GM12878 (cell line): ENCODE data around the gene VSIG8. TPM values are rescaled to one million over a fixed set of nuclear protein-coding genes. Genes with fewer than 3 reads are reported as not detected.
A peak's percentile ranks its signal among the peaks of the same experiment; 100 is the strongest.

Experiments used
- ATAC-seq: fragments of 200-7000 bp; cut with Tn5 transposase; 3 replicates; pipeline ENCODE4 v1.9.1; 2020; ENCODE audit warnings: mild to moderate bottlenecking, moderate library complexity
- BruUV-seq: library from RNA; stranded (reverse); fragments of 400-500 nt; replicated peaks from 2 replicates; lab custom pipeline; 2021; lab: Mats Ljungman, UMichigan
- CTCF ChIA-PET: fragments of 300-600 bp; sonication (Branson Sonifier 250); formaldehyde crosslinking; extraction: SDS; loops from one replicate; lab custom pipeline; 2021; ENCODE audit warnings: inconsistent platforms; lab: Yijun Ruan, JAX
- POLR2A ChIA-PET: fragments of 350-600 bp; formaldehyde crosslinking; extraction: SDS; loops from one replicate; lab custom pipeline; 2021; ENCODE audit warnings: inconsistent platforms; lab: Charles Lee
- RAD21 ChIA-PET: fragments of 300-600 bp; sonication (Branson Sonifier 250); formaldehyde crosslinking; loops from one replicate; lab custom pipeline; 2023; ENCODE audit warnings: antibody characterized with exemption; ENCODE audit not compliant: unreplicated experiment; lab: Charles Lee
- SMC1A ChIA-PET: fragments of 300-600 bp; sonication (Branson Sonifier 250); formaldehyde crosslinking; loops from one replicate; lab custom pipeline; 2023; ENCODE audit not compliant: unreplicated experiment, uncharacterized antibody; lab: Charles Lee
- DNase-seq: peaks from one replicate; pipeline ENCODE4 v3.0.0-alpha.2; 2011; ENCODE audit warnings: low read depth, low spot score
- FAIRE-seq: peaks from 3 replicates; lab custom pipeline; 2011; peaks lifted over from hg19 to GRCh38; lab: Jason Lieb, UNC
- H2AFZ ChIP-seq: 2 replicates; pipeline ENCODE4 v1.6.0; 2011; ENCODE audit warnings: low read depth, low read length, control low read depth; ENCODE audit not compliant: control insufficient read depth
- H3K27ac ChIP-seq: 2 replicates; pipeline ENCODE4 v1.5.1; 2011; ENCODE audit warnings: control low read depth; ENCODE audit not compliant: control insufficient read depth, insufficient read depth
- H3K27me3 ChIP-seq, 2 experiments: replicated peaks in 1 of 2; 2 replicates each; pipeline versions ENCODE4 v1.6.0 to v1.6.1; 2011; ENCODE audit warnings: low read length in 1 of 2; ENCODE audit not compliant: control insufficient read depth in 2 of 2, insufficient read depth in 2 of 2
- H3K36me3 ChIP-seq, 2 experiments: 2 replicates each; pipeline ENCODE4 v1.5.1; 2011; ENCODE audit warnings: low read length in 1 of 2; ENCODE audit not compliant: control insufficient read depth in 2 of 2, insufficient read depth in 2 of 2
- H3K4me1 ChIP-seq: 2 replicates; pipeline ENCODE4 v1.6.1; 2011; ENCODE audit warnings: mild to moderate bottlenecking, low read length, moderate library complexity, mixed read lengths; ENCODE audit not compliant: control insufficient read depth, insufficient read depth
- H3K4me2 ChIP-seq: 2 replicates; pipeline ENCODE4 v1.6.0; 2011; ENCODE audit warnings: control low read depth; ENCODE audit not compliant: control insufficient read depth, insufficient read depth
- H3K4me3 ChIP-seq: fragments of 200-600 bp; sonication (generic); 2 replicates; pipeline ENCODE4 v1.5.1; 2016
- H3K79me2 ChIP-seq: 2 replicates; pipeline ENCODE4 v1.6.0; 2011; ENCODE audit warnings: low read length; ENCODE audit not compliant: control insufficient read depth, insufficient read depth
- H3K9ac ChIP-seq: 2 replicates; pipeline ENCODE4 v1.8.0; 2011; ENCODE audit warnings: low read length, control low read depth, mixed read lengths; ENCODE audit not compliant: control insufficient read depth, insufficient read depth
- H3K9me3 ChIP-seq: replicated peaks from 3 replicates; pipeline ENCODE4 v1.5.1; 2011; ENCODE audit warnings: mild to moderate bottlenecking, low read length; ENCODE audit not compliant: control insufficient read depth, insufficient read depth
- H4K20me1 ChIP-seq: 2 replicates; pipeline ENCODE4 v1.6.0; 2011; ENCODE audit not compliant: control insufficient read depth, insufficient read depth
- CEBPB ChIP-seq, 2 experiments: fragments of 150-350 bp in 1 of 2; IDR thresholded peaks; 2 replicates each; pipeline ENCODE4 v1.6.1; 2012 to 2014; ENCODE audit warnings: low read depth in 2 of 2, low read length in 2 of 2, borderline replicate concordance in 1 of 2, inconsistent platforms in 1 of 2
- CTCF ChIP-seq, 3 experiments: IDR thresholded peaks in 2 of 3; conservative IDR thresholded peaks in 1 of 3; 2 replicates each; pipeline ENCODE4 v1.5.1; 2011; ENCODE audit warnings: low read depth in 3 of 3, low read length in 3 of 3, mild to moderate bottlenecking in 3 of 3, control low read depth in 2 of 3, moderate library complexity in 2 of 3, inconsistent platforms in 1 of 3, mixed read lengths in 1 of 3; ENCODE audit not compliant: control insufficient read depth in 2 of 3, insufficient read depth in 1 of 3; ENCODE audit errors: extremely low read depth in 1 of 3
- RAD21 ChIP-seq: IDR thresholded peaks from 2 replicates; pipeline ENCODE4 v1.6.1; 2011; ENCODE audit warnings: mild to moderate bottlenecking, low read depth, low read length, moderate library complexity; ENCODE audit not compliant: insufficient read depth
- SMC3 ChIP-seq: IDR thresholded peaks from 2 replicates; pipeline ENCODE4 v1.6.1; 2011; ENCODE audit warnings: low read length, improper control_type of control experiment, borderline replicate concordance
- WGBS: methylation state at CpG from one replicate; pipeline ENCODE4 v1.1.6; 2016; ENCODE audit warnings: low lambda C conversion rate; ENCODE audit not compliant: insufficient replicate concordance, insufficient coverage; ENCODE audit errors: missing lambda C conversion rate; 5-methylcytosine and 5-hydroxymethylcytosine counted together
- in situ Hi-C: fragments of 300-500 bp; cut with MboI; formaldehyde crosslinking; loops from 9 replicates; pipeline ENCODE4 v1.14.3; 2018; ENCODE audit warnings: mixed read lengths
- intact Hi-C: fragments of 100-400 bp; cut with micrococcal nuclease; formaldehyde crosslinking; loops from one replicate; pipeline ENCODE4 v1.14.2; 2022; ENCODE audit not compliant: unreplicated experiment
- polyA plus RNA-seq, 11 experiments: library from polyadenylated mRNA; depleted of rRNA in 4 of 11; unstranded in 6 of 11; stranded (reverse) in 5 of 11; fragments of >200 nt; fragmentation: Nextera tagmentation in 4 of 11; fragmentation: Illumina TruSeq in 1 of 11; extraction: Ambion mirVana in 4 of 11; extraction: Trizol in 1 of 11; gene quantifications; 1 replicate in 1 of 11; 2 replicates in 10 of 11; pipeline versions ENCODE4 v1.2.1 to v1.2.3, GENCODE V29; 2011 to 2016; ENCODE audit warnings: inconsistent platforms in 2 of 11, missing spikeins in 2 of 11, low read depth in 1 of 11
- total RNA-seq, 4 experiments: library from RNA; depleted of rRNA in 3 of 4; stranded (reverse); fragments of >200 nt in 3 of 4; fragmentation: Illumina TruSeq in 1 of 4; extraction: Trizol in 1 of 4; gene quantifications; 2 replicates each; pipeline versions ENCODE4 v1.2.1 to v1.2.3, GENCODE V29; 2013 to 2021

Gene VSIG8
- total and polyA plus RNA-seq, 10 of the 15 experiments (the other 5 are each of a cell fraction or from before 2014, with no cell fraction given) = not detected

- DNase-seq (no peak), ATAC-seq (no peak), FAIRE-seq (no peak)
- no peak overlapping the region for H3K4me2 ChIP-seq
- H3K27ac ChIP-seq = no peak overlapping the region
- no peaks in the 10 kb centered on the region for H3K79me2 ChIP-seq
- no peaks in the 10 kb centered on the region for H3K36me3 ChIP-seq
- 0 out of 4 replicates have a peak, but pooled peaks cover 0 to 2% of the 10 kb centered on the region in 2 experiments for H3K27me3 ChIP-seq
- no peaks in the 10 kb centered on the region for H3K9me3 ChIP-seq
- intact Hi-C loops (no loop called here), in situ Hi-C loops (loop anchor here (5.0 kb wide), 1 partner anchor 96 kb away; no protein-coding TSS in a partner anchor)
- H3K4me3 ChIP-seq = no peak overlapping the region
- 67% methylated on average over 5 of the region's 5 CpGs for WGBS
- peaks cover 15% of the 10 kb centered on the region for H3K4me1 ChIP-seq
- ChIA-PET CTCF (interaction anchor here (0.6 to 14.8 kb wide), 45 partner anchors 12 to 760 kb away, joined by 3 to 476 read pairs (median 4); partner anchors contain the start of genes DUSP23, FCRL6, PIGM and SLAMF8), SMC1A (interaction anchor here (0.6 to 12.2 kb wide), 27 partner anchors 8 to 761 kb away, joined by 3 to 289 read pairs (median 4); partner anchors contain the start of genes FCRL6 and TAGLN2), POLR2A (interaction anchor here (0.6 to 1.2 kb wide), 2 partner anchors 95 to 102 kb away, joined by 4 read pairs; no protein-coding TSS in a partner anchor), RAD21 (interaction anchor here (0.7 to 7.6 kb wide), 19 partner anchors 12 to 695 kb away, joined by 3 to 153 read pairs (median 5); partner anchors contain the start of genes DUSP23, FCRL6 and TAGLN2)
- TF ChIP-seq CEBPB (IDR thresholded peaks at IDR 0.05; ENCODE audit: borderline replicate concordance in 1 of 2, low read depth in 2 of 2, low read length in 2 of 2) = no peak
- peak; percentile 10; the same call in 1 of the 2 replicates for TF ChIP-seq SMC3
- TF ChIP-seq CTCF (IDR thresholded peaks at IDR 0.05 in 2 of 3, conservative IDR thresholded peaks at IDR 0.05 in 1 of 3; ENCODE audit: control insufficient read depth in 2 of 3, extremely low read depth in 1 of 3, insufficient read depth in 1 of 3, low read depth in 3 of 3, low read length in 3 of 3) = peak; percentile 19 to 32 (median 21); a peak in 3 of 6 replicates
- 0 out of 2 replicates have a peak, but pooled peaks have one; percentile 13 for TF ChIP-seq RAD21
- no peak overlapping the region for H3K9ac ChIP-seq
- no peak overlapping the region for H2AFZ ChIP-seq
- no peaks in the 10 kb centered on the region for H4K20me1 ChIP-seq
- BruUV-seq = no TSS peak
These were observed 30.5 kb upstream of the VSIG8 start for GRCh38 chr1:159892944-159893343.
